Measurements from ENCODE around the gene SCN3B. TPM values are rescaled to one million over a fixed set of nuclear protein-coding genes. Genes with fewer than 3 reads are reported as not detected.
"Not testable (repeated sequence)": the region's sequence is repeated elsewhere in the genome, so short reads cannot be mapped to it uniquely, and the experiment has no call there.

Gene SCN3B
- total and polyA plus RNA-seq, 2 of the 13 experiments (the other 11 are each of a cell fraction or from before 2014, with no cell fraction given) = 0.07 to 0.11 TPM

- TF ChIP-seq, protein P1, sequence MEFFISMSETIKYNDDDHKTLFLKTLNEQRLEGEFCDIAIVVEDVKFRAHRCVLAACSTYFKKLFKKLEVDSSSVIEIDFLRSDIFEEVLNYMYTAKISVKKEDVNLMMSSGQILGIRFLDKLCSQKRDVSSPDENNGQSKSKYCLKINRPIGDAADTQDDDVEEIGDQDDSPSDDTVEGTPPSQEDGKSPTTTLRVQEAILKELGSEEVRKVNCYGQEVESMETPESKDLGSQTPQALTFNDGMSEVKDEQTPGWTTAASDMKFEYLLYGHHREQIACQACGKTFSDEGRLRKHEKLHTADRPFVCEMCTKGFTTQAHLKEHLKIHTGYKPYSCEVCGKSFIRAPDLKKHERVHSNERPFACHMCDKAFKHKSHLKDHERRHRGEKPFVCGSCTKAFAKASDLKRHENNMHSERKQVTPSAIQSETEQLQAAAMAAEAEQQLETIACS (CRISPR knock-in tag; IDR thresholded peaks at IDR 0.05) = no peak
- TF ChIP-seq ZC3H13 (CRISPR knock-in tag; IDR thresholded peaks at IDR 0.05) (no peak), ZSCAN22 (CRISPR knock-in tag; IDR thresholded peaks at IDR 0.05) (no peak), ZNF788 (CRISPR knock-in tag; IDR thresholded peaks at IDR 0.05; ENCODE audit: borderline replicate concordance) (no peak), AHR (CRISPR knock-in tag; IDR thresholded peaks at IDR 0.05) (no peak), ZNF605 (CRISPR knock-in tag; IDR thresholded peaks at IDR 0.05) (no peak), RARA (CRISPR knock-in tag; IDR thresholded peaks at IDR 0.05) (no peak)
Observed at GRCh38 chr11:123665306-123665705, 10.9 kb upstream of the SCN3B start (continued).

DNA sequence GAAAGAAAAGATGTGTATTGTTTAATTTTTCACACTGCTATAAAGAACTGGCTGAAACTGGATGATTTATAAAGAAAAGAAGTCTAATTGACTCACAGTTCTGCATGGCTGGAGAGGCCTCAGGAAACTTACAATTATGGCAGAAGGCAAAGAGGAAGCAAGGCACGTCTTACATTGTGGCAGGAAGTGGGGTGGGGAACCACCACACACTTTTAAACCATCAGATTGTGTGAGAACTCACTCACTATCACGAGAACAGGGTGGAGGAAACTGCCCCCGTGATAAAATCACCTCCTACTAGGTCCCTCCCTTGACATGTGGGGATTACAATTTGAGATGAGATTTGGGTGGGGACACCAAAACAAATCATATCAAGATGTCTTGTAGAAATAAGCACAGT is 5.5 kb upstream of the SCN3B start:
- H4K20me1 ChIP-seq (ENCODE audit: insufficient read depth, low read length); H3K4me1 ChIP-seq (ENCODE audit: insufficient read depth, low read length); H3K4me3 ChIP-seq (replicated peaks in 1 of 3; ENCODE audit: insufficient read depth in 1 of 3, low read depth in 2 of 3, low read length in 3 of 3); H3K4me2 ChIP-seq (ENCODE audit: low read depth, low read length); FAIRE-seq; H3K27ac ChIP-seq (ENCODE audit: extremely low read length, insufficient read depth, low read length); intact Hi-C loops (cut with micrococcal nuclease; ENCODE audit: unreplicated experiment); BruUV-seq (replicated peaks); H3K79me2 ChIP-seq (ENCODE audit: insufficient read depth, low read length); in situ Hi-C loops (cut with HindIII; ENCODE audit: extremely low pct_ligation_motif_present, low pct_unique_long_range_greater_than_20kb); H2AFZ ChIP-seq (ENCODE audit: low read length); ATAC-seq; H3K9ac ChIP-seq (ENCODE audit: insufficient read depth, low read depth, low read length); H3K27me3 ChIP-seq (ENCODE audit: control insufficient read depth in 1 of 2, insufficient read depth in 2 of 2, low read length in 2 of 2); CTCF ChIA-PET (ENCODE audit: low intra/inter-chr PET ratio, low total read pairs); DNase-seq (ENCODE audit: low spot score); H3K36me3 ChIP-seq (replicated peaks in 1 of 2; ENCODE audit: control insufficient read depth in 1 of 2, insufficient read depth in 2 of 2, low read length in 2 of 2); POLR2A ChIA-PET: not testable (repeated sequence)
- peaks cover 11% of the 10 kb centered on the region; the same call in 1 of the 2 replicates for H3K9me3 ChIP-seq (ENCODE audit: low read length)
- 0% methylated on average over 3 of the region's 3 CpGs for WGBS (ENCODE audit: low lambda C conversion rate)
